CD4-positive, alpha-beta T cell treated with Interleukin-6 for 4 hours (primary cell): ENCODE data around the gene CAMSAP1.
"Not testable (repeated sequence)": the region's sequence is repeated elsewhere in the genome, so short reads cannot be mapped to it uniquely, and the experiment has no call there.

Experiments used
- DNase-seq: peaks from one replicate; pipeline ENCODE4 v3.0.0-alpha.2; 2020; ENCODE audit warnings: mixed read lengths

Gene CAMSAP1

GRCh38 chr9:135907431-135908092 lies at the start of gene CAMSAP1:
Gene CAMSAP1 (minus strand): TSS chr9:135907546. CDS start chr9:135907159, 387 bp downstream.
- peak; percentile 95 for DNase-seq

DNA sequence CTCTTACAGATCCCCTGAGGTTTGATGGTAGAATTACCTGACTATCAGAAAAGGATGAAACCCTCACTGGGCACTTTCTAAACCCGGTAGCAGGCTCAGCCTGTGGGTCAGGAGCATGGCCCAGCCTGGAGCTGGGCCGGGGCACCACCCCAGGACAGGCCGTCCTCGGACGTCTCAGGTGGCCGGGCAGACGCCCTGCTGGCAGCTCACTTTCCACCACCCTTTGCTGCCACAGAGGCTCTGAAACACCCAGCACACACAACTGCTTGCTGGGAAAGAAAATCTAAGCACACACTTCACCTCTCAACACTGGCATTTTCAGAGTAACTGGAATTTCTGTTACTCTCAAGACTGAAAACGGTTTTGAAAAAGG lies 49.4 kb upstream of the CAMSAP1 start:
- DNase-seq = no peak

- DNase-seq = no peak
These were observed 48.8 kb upstream of the CAMSAP1 start for GRCh38 chr9:135955934-135956801.

GRCh38 chr9:135952664-135953206 lies 45.4 kb upstream of the CAMSAP1 start:
- DNase-seq = no peak

GRCh38 chr9:135951889-135952663 lies 44.7 kb upstream of the CAMSAP1 start:
- no peak for DNase-seq

GRCh38 chr9:135951310-135951709 lies 44.0 kb upstream of the CAMSAP1 start:
- not testable (repeated sequence) for DNase-seq

DNA sequence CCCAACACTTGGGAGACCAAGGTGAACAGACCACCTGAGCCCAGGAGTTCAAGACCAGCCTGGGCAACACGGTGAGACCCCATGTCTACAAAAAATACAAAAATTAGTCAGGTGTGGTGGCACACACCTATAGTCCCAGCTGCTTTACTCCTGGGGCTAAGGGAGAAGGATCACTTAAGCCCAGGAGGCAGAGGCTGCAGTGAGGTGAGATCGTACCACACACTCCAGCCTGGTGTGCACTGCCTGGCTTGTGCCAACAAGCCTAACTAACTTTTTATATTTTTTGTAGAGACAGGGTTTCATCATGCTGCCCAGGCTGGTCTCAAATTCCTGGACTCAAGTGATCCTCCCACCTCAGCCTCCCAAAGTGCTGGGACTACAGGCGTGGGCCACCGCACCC lies 43.5 kb upstream of the CAMSAP1 start:
- not testable (repeated sequence) for DNase-seq

GRCh38 chr9:135950135-135950682 lies 42.9 kb upstream of the CAMSAP1 start:
- DNase-seq = no peak

DNA sequence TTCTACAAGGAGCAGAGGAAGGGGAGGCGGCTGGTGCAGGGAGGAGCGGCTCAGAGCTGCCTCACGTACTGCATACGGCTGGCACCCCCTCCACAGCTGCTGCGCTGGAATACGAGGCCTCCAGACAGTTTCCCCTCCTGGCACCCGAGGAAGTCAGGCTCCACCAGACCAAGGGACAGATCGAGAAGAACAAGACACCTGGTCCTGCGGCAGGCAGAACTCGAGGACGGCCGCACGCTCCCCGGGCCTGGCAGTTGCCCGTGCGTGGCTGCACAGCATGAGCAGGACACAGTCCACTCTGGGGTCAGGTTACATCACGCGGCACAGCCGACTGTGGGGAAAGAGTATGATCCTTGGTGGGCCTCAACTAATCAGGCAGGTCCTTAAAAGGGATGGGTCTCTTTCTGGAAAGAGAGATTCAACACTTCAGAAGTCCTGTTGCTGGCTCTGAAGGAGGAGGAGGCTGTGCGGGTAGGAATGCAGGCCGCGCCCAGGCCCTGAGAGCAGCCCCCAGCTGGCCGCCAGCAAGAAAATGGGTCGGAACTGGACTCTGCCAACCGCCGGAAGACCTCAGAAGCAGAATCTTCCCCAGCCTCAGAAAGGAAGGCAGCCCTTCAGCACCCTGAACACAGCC lies 42.3 kb upstream of the CAMSAP1 start:
- DNase-seq = no peak

GRCh38 chr9:135948968-135949367 lies 41.6 kb upstream of the CAMSAP1 start:
- DNase-seq = no peak

DNA sequence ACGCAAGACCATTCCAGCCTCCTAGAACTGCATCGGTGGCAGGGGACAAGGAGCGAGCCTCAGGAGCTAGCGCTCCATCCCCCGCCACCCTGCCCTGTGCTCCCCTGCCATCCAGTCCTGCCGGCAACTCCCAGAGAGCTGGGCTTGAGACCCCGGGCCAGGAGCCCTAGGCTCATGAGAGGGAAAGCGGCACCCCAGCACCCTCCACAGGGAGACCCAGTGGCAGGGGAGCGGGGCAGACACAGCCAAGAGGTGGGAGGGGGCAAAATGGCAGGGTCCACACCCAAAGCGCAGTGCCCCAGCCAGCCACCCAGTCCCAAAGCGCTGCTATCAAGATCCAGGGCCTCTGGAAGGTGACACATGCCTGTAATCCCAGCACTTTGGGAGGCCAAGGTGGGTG lies 41.1 kb upstream of the CAMSAP1 start:
- no peak for DNase-seq

DNA sequence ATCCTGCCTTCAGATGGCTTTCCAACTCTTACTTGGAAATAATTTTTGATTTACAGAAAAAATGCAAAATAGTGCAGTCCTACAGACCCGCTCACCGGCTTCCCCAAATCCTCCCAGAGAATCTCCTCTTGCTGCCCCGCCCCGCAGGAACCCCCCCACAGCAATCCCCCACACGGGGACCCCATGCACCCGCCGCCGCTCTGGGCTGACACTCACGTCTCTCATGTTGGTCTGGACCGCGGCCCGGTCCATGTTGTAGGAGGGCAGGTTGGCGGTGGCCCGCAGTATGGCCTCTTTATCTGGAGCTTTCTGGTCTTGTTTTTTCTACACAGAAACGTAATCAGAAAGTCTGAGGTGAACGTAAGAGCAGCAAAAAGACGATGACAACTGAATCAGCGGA lies 40.2 kb upstream of the CAMSAP1 start:
- DNase-seq = no peak

GRCh38 chr9:135947105-135947504 lies 39.8 kb upstream of the CAMSAP1 start:
- DNase-seq = not testable (repeated sequence)

GRCh38 chr9:135946392-135946994 lies 39.1 kb upstream of the CAMSAP1 start:
- no peak for DNase-seq

- no peak for DNase-seq
These were observed 38.6 kb upstream of the CAMSAP1 start for GRCh38 chr9:135945969-135946368.

GRCh38 chr9:135944444-135945252 lies 37.3 kb upstream of the CAMSAP1 start:
- no peak for DNase-seq

DNA sequence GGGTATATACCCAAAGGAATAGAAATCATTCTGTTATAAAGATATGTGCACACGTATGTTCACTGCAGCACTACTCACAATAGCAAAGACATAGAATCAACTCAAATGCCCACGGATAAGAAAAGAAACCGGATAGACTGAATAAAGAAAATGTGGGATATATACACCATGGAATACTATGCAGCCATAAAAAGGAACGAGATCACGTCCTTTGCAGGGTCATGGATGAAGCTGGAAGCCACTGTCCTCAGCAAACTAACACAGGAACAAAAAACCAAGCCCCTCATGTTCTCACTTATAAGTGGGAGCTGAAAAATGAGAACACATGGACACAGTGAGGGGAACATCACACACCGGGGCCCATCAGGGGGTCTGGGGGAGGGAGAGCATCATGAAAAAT lies 36.3 kb upstream of the CAMSAP1 start:
- DNase-seq = not testable (repeated sequence)

GRCh38 chr9:135941288-135941995 lies 34.1 kb upstream of the CAMSAP1 start:
- no peak for DNase-seq

- DNase-seq = peak; percentile 26
These were observed 32.3 kb upstream of the CAMSAP1 start for GRCh38 chr9:135939351-135940265.
